GM18499 (cell line): ENCODE results near the gene IL21.

Experiments
- ATAC-seq: cut with Tn5 transposase; IDR thresholded peaks from one replicate; pipeline ENCODE4 v1.9.1; 2021; ENCODE audit warnings: moderate number of reproducible peaks; ENCODE audit not compliant: insufficient read depth, unreplicated experiment

IL21 gene

GRCh38 chr4:122635205-122635604 lies 14.3 kb upstream of the IL21 start:
- ATAC-seq, result peak; percentile 59

- no peak for ATAC-seq
Measured at GRCh38 chr4:122633211-122633610, 12.3 kb upstream of the IL21 start.

GRCh38 chr4:122632396-122633143 lies 11.7 kb upstream of the IL21 start:
- peak; percentile 36 for ATAC-seq

GRCh38 chr4:122625156-122625555 lies 4.3 kb upstream of the IL21 start:
- no peak for ATAC-seq

GRCh38 chr4:122624205-122624604 lies 3.3 kb upstream of the IL21 start:
- no peak for ATAC-seq

- no peak for ATAC-seq
Measured at GRCh38 chr4:122623637-122624166, 2.8 kb upstream of the IL21 start.

GRCh38 chr4:122622400-122622799 lies 1.5 kb upstream of the IL21 start:
- ATAC-seq, result no peak

GRCh38 chr4:122619611-122620010 lies 1.3 kb downstream of the IL21 start:
- ATAC-seq, result no peak

- ATAC-seq, result no peak
Measured at GRCh38 chr4:122617597-122618593, 3.0 kb downstream of the IL21 start.

- no peak for ATAC-seq
Measured at GRCh38 chr4:122616915-122617596, 3.8 kb downstream of the IL21 start.

GRCh38 chr4:122614621-122615020 lies 6.2 kb downstream of the IL21 start:
- ATAC-seq, result no peak

- ATAC-seq, result no peak
Measured at GRCh38 chr4:122612540-122612939, 8.3 kb downstream of the IL21 start.

- ATAC-seq, result no peak
Measured at GRCh38 chr4:122606364-122607043, 14.4 kb downstream of the IL21 start.

- ATAC-seq, result no peak
Measured at GRCh38 chr4:122604146-122604545, 16.7 kb downstream of the IL21 start.

GRCh38 chr4:122603156-122603574 lies 17.7 kb downstream of the IL21 start:
- ATAC-seq, result no peak

GRCh38 chr4:122602277-122603142 lies 18.4 kb downstream of the IL21 start:
- ATAC-seq, result peak; percentile 70

- no peak for ATAC-seq
Measured at GRCh38 chr4:122591196-122591595, 29.7 kb downstream of the IL21 start.

GRCh38 chr4:122588453-122589238 lies 32.2 kb downstream of the IL21 start:
- ATAC-seq, result no peak
